GDM1 (cell line): ENCODE measurements around the gene CKS1B.

Experiments
- DNase-seq: peaks from one replicate; lab custom pipeline; 2025; lab: John Stamatoyannopoulos, UW

The CKS1B gene

DNA sequence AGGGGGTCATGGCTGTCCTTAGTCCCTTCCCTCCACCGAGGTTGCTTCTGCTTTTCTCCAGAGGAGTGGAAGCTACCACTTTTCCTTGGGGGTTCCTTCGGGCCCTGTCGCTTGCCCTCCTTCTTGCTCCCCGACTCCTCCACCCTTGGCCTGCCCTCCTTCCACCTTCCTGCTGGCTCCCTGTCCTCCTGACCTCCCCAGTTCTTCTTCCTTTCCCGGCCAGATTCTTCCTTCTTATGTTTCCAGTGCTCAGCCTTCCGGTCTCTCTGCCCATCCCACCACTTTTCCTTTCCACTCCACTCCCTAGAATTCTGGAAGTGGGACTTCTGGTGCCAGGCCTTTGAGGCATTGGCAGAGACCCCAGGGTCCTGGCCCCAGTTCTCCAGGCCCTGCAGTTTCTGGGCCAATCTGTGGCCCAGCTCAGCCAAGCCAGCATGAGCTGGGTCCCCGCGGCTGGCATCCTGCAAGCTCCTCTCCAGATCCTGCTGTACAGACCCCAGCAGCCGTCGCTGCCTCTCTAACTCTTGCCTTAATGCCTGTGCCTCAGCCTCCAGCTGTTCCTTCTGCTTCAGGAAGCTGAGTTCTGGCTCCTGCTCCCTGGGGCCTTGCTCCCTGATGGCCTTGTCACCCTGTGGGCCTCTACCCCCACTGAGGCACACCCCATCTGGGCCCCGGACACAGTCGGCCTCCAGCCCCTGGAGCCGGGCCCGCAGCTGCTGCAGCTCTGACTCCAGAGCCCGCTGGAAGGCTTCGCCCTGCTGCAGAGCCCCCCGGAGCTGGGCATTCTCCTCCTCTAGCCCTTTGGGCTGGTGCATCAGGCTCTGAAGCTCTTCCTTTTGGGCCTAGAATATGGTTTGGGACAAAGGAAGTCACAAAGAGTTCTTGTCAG, 28.3 kb upstream of the CKS1B start:
- no peak for DNase-seq

DNA sequence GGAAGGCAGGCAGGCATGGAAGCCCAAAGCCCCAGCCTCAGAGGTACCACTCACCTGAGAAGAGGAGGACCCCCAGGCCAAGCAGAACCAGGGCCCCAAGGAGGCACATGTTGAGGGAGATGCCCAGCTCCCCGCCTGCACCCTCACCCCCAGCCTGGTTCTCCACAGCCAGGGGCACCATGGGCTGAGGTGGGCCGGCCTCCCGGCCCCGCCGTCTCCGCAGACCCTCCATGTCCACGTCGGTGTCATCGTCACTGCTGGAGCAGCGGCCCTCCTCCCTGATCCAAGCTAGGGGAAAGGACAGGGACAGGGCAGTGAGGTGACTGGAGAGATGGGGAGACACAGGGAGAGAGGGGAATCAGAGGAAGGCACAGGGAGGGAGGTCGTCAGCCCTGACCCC, 26.4 kb upstream of the CKS1B start:
- DNase-seq, result no peak

DNA sequence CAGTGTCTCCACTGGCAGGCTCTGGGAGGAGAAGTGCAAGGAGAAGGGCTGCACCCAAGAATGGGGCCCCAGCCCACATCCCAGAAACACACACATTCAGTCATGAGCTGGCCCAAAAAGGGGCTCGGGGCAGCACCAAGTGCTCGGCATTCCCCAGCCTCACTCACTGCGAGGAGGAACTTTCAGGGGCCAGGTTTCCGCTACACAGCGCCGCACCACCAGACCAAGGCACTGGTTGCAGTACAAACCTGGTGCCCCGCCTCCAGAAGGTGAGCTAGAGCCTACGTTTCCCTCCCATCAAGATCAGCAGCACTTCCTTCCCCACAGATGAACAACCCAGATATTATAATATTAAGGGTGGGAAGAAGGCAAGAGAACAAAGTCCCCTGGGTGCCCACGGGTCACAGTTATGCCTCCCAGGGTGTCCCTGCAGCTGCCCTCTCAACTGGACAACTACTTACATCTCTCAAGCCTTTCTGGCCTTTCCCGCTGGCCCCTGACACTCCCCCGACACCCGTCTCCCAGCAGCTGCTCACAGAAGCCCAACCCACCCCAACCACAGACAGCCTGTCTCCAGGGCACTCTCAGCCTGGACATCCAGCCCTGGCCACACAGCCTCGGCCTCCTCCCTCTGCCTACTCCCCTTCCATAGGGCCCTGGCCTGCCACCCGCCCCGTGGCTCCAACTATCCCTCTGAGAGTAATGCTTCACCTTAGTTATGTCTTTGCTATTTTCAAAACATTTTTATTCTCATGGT, 22.4 kb upstream of the CKS1B start:
- DNase-seq, result no peak

DNA sequence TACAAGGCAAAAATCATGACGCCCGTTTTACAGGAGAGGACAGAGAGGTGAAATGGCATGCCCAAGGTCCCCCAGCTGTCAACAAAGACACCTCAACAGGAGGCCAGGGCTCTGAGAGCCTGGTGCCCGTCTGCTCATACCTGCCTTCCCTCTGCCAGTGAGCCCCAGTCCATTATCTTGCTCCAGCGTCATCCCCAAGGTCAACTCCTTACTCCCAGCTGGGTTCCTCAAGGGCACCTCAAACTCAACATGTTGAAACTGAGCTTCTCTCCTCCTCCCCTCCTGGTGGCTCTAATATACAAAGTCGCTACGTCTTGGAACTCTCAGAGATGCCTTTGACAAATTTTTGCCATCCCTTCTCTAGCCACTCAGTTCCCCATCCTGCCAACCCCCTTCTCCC, 21.8 kb upstream of the CKS1B start:
- DNase-seq, result no peak

DNA sequence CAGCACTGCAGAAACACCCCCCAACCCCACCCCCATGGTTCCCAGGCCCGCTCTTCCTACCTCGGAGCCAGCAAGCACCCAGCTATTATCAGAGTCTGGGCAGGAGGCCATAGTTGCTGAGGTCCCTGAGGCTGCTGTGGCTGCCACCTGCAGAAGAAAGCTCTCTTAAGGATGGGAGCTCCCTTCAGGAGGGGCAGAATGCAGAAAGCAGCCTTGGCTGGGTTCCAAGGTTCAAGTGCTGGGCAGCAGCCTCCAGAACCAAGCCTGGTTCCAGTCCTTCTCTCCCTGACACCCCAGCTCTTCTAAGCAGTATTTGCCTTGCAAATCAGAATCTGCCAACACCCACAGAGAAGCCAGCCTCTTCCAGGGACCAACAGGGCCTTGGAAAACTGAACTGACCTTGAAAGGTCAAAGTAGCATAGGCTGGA, 20.9 kb upstream of the CKS1B start:
- no peak for DNase-seq

DNA sequence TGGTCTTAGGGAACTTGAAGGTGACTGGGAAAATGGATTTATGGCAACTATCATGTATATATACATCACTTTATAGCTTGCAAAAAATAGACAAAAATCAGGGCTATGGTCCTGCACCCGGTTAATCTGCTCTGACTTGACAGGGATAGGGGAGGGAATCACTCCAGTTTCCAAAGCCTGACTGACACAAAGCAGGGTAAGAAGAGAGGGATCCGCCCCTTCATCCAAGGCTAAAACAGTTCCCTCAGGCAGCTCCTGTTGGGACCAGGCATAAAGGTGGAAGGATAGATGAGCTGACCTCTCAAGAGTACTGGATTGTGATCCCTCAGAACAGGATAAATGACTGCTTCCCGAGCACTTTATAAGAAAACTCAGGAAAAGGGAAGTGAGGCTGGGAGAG, 19.9 kb upstream of the CKS1B start:
- no peak for DNase-seq

DNA sequence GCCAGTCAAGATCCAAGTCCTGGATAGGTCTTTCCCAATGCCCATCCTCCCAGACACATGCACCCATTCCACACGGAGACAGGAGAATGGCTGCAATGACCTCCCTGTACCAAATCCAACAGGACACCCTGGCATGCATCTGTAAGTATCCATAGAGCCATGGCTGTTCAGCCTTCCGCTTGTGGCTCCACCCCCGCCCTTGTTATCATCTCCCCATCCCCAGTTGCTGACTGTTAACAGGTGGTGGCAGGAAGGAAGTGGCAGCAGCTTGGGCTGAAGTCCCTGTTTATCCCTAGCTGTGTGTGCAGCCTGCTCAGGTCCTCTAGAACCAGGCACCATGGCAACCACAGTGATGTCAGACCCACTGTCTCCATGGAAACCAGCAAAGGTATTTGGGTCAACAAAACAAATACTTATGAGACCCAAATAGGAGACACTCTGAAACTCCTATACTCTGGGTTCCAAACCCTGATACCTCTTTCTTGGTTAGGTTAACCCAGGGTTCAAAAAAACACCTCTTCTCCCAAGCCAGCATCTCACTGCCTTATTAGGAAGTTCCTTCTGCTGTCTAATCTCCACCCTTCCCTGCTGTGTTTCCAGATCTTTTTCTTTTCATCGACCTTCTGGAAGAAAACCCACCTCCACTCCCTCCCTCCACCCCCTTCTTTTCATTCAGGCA, 19.3 kb upstream of the CKS1B start:
- DNase-seq, result peak; percentile 24

DNA sequence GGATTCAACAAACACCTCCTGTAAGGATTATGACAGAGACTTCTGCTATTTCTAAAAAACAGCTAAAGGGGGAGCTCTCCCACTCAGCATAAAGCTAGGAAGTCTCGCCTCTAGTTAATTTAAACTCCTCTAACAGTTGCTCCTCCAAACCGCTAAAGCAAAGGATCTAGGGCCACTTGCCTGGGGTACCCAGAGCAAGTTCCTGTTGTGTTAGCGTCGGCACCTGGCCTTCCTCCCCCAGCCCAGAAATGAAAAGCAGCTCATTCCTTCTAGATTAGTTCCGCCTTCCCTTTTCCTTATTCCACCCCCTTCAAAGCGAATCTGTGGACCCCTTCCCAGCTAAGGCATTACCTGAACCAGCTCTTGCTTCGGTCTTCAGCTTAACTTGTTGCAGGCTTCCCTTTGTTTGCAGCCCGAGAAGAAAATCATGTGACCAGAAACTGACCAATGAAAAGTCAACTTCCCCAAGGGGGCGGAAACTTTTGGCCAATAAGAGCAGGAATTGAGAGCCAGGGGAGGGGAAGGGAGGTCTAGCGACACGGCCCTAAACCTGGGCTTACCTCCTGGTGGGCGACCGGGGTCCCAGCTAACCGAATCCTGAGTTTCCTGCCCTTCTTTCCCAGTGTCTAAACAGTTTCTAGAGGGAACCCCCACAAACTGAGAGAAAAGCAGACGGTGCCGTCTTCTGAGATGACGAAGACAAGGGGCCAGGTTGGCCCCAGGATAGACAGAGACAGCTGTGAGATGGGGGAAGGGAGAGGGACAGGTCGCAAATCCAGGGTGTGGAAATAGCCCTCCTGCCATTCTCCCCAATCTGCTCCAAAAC, 18.6 kb upstream of the CKS1B start, which contains the start of gene PBXIP1:
Gene PBXIP1 (minus strand): TSS at position 382 of the 826 bp plus-strand sequence. CDS start 2,378 bp downstream, outside the sequence.
- peak; percentile 73 for DNase-seq

DNA sequence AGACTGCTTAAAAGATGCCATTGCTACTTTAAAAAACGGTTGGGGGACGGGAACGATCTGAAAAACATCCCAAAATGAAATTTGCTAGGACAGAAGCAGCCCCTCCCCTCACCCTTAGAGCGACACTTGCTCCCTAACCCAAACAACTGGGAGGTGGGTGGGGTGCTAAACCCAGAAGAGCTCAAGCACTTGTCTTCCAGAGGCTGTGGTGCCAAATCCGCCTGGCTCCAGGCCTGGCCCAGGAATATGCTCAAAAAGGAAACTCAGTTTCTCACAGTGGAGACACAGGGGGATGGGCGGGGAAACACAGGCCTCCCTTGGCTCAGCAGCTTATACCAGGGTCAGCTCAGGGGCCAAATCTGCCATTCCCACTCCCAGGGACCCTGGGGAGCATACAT, 17.9 kb upstream of the CKS1B start:
- no peak for DNase-seq

DNA sequence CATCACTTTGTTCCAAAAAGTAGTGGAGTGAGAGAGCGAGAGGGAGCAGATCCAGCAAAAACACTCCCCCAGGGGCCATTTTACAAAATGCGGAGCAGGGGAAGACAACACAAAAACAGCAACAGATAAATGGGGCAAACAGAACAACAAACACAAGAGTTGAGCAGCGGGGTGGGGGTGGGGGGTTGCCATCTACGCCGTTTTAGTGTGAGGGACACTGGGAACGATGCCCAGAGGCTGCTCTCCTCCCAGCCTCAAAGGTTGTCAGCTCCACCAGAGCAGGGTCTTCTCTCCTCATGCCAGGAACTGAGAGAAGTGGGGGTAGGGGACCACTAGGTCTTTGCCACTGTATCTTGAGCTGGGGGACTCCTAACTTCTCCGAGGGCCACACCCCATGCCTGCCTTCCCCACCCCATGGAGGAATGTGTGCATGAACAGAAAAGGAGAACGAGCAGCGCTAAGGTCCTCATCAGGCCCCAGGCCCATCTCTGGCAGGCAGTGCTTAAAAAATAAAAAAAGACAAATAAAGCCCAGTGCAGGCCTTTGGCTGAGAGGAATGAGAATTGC, 17.3 kb upstream of the CKS1B start:
- no peak for DNase-seq

DNA sequence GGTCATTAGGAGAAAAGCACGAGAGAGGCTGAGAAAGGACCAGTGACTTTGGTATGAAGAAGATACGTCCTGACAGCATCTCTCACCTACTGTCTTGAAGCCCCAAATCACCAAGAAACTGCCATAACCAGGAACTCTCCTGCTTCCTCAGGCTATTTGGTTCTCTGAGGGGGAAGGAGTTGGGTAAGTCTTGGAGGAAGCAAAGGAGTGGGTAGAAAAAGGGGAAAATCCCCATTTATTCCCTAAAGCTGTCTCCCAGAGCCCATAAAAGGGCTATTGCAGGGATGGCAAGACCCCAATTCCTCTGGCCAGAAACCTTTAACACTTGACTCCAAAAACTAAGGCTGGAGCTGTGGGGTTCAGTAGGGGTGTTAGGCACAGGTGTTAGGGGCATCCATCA, 16.4 kb upstream of the CKS1B start:
- DNase-seq, result no peak

DNA sequence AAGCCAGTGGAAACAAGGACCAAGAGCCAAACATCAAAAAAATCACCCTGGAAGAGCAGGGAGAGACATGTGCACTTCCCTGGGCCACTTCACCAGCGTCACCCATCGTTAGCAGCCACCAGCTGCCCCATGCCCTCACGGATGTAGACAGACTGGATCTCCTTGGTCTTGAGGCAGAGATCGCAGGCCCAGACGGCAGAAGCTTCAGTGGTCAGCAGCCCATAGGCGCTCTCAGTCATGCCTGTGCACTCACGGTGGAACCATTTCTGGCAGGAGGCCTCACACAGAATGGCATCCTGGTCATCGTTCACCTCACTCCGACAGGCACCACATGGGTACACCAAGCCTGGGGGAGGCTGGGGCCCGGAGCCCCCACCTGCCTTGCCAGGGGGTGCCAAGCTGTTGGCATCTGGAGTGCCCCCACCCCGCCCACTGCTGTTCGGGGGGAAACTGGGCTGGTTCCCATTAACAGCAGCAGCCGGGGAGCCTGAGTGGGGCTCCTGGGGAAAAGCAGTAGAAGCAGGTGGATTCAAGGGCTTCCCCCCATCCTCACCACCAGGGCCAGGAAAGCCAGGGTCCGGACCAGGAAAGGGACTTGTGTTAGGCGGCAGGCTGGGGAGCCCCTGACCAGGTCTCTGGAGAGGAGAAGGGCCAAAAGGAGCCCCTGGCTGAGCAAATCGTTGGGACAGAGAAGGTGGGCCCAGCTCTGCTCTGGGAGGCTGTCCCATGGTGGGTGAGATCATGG, 15.6 kb upstream of the CKS1B start:
- DNase-seq, result no peak

DNA sequence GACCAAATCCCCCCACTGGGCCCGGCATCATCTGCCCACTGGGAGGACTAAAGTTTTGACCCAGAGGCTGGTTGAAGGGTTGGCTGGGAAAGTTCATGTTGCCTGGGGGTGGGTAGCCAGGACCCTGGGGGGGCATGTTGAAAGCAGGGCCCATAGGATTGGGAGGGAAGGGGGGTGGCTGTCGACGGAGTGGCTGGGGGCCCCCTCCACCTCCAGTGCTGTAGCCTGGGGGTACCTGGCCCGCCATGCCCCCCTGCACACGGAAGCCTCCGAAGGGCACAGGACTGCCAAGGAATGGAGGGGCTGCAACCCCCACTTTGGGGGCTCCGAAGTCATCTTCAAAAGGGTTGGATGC, 15.1 kb upstream of the CKS1B start:
- no peak for DNase-seq

DNA sequence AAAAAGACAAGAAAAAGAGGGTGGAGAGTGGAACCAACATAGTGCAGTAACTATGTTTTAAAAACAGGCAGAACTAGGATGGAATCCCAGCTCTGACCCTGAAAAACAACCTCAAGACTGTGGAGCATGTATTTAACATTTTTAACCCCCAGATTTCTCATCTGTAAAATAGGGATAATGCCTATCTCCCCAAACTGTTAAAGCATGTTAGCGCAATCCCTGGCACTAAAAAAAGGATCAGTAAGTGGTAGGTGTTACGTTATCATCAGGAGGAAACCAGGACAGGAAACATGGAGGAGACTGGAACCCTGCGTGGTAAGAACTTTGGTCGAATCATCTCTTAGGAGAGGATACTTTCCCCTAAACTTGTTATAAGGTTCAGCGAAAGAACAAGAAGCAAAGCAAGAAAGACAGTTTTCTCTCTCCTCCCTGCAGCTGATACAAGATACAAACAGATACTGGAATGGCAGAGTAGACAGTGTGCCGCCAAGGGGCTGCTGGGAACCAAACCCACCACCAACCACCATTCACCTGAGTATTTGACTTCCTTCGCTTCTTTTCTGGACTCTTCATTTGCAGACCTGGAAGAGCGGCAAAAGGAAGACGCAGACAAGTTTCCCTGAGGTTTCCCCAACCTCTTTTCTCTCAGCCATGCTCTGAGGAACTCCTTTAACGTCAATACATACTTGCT, 13.9 kb upstream of the CKS1B start:
- no peak for DNase-seq

DNA sequence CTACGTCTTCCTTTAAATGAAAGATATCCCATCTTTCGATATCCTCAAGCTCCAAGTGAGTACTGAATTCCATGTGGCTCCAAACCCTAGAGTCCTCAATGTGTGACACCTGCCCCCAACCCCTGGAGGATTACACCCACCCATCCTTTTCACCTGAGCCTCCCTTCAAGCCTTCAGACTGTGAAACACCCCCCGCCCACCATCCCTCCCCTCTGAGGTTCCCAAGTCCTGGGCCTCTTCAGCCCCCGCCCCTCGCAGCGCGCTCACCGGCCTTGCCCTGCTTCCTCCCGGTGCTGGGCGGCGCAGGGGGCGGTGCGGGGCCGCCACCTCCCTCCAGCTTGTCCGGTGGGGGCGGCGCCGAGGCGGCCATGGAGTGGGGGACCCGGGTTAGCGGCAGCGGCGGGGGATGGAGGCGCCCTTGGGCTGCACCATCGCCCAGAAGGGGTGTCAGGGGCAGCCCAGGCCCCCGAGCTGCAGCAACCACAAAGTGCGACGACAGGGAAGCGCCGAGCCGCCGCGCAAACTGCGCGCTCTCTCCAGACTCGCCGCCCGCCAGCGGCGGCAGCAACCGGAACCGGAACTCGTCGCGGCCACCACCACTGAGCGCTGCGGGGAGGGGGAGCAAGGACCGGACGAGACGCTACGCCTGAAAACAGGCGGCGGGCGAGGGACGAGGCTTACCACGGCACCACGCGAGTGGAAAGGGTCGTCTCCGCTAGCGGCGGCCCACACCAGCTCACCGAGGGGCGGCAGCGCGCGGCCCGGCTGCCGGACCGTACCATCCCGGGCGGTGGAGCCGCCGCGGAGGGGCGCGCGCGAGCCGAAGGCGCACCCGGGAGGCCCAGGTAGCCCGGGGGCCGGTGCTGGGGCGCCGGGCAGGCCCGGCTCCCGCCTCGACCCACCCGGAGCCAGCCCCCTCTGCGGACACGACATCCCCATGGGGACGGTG, 13.0 kb upstream of the CKS1B start, which contains the start of gene PYGO2:
Gene PYGO2 (minus strand): TSS at position 576 of the 949 bp plus-strand sequence. CDS start 206 bp downstream, at position 370.
- peak; percentile 81 for DNase-seq

DNA sequence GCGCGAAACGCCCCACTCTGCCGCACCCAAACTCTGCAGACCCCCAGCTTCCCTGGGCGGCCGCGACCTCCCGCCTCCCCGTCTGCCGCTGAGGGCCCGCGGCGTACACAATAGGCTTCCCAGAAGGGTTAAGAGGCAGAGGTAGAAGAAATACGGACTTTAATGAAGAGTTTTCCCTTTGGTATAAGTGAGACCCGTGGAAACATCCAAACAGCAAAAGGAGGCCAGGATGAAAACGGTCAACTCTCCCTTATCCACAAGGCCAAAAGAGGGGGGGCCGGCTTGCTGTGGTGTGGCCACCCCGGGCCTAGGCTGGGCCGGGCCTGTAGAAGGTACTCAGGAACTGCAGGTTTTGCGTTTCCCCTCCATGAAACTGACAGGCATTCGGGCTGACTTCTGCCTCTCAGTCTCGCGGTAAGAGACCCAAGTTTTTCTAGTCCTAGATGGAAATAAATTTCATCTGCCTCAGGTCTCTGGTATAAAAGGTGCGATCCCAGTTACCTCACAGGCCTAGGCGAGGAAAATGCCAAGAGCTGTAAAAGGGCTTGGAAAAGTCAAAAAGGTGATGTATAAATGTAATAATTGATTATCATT, 12.2 kb upstream of the CKS1B start:
- DNase-seq, result no peak

DNA sequence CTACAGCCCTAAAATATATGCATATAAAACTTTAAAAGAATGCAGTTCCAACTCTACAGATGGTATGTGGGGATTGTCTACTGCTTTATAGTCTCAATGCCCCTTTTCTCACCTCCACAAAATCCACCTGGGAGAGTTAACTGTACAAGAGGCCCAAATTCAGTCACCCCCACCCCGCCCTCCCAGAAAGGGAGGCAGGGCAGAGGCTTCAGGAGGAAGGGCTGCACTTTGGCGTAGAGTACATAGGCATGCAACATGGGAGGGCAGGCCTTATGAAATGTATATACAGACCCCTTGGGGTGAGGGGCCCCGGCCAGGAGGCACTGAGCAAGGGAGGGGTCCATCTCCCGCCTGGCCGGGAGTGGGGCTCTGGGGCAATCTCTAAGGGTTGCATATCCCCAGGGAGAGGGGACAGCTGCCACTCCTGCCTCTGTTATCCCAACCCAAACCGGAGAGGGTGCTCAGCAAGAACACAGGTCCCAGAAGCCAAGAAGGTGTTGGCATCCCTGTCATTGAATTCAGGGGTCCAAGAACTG, 11.6 kb upstream of the CKS1B start:
- DNase-seq, result no peak

DNA sequence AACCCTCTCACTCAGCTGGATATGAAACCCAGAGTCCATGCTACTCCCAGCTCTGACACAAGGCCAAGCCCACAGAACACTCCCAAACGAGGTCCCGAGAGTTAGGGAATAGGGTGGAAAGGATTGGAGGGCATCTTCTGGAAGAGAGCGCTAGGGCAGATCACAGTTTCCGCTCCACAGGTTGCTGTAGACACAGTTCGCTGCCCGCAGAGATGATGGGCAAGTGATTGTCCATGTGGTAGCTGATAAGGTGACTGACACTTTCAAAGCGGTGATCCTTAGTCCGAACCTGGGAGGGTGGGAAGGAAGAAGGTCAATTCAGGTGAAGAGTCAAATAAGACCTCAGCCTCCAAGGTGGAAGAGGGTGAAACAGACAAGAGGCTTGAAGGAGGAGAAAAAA, 10.8 kb upstream of the CKS1B start:
- no peak for DNase-seq
